GM23338 (cell line): ENCODE data around the gene SEMA4D. TPM values are rescaled to one million over a fixed set of nuclear protein-coding genes. Genes with fewer than 3 reads are reported as not detected.

Experiments used
- ATAC-seq: fragments of 200-7000 bp; cut with Tn5 transposase; 3 replicates; pipeline ENCODE4 v1.9.1; 2020
- DNase-seq: peaks from one replicate; pipeline ENCODE4 v3.0.0-alpha.2; 2015; ENCODE audit warnings: low spot score
- H2AFZ ChIP-seq: fragments of 200-600 bp; sonication (generic); 2 replicates; pipeline ENCODE4 v1.8.0; 2016; ENCODE audit warnings: antibody characterized with exemption, mild to moderate bottlenecking, moderate library complexity
- H3F3A ChIP-seq: fragments of 200-600 bp; sonication (generic); replicated peaks from 2 replicates; pipeline ENCODE4 v1.8.0; 2017; ENCODE audit warnings: antibody characterized with exemption, mixed run types, low read depth
- H3K27ac ChIP-seq: fragments of 200-600 bp; sonication (generic); 2 replicates; pipeline ENCODE4 v1.6.1; 2016; ENCODE audit warnings: low read depth
- H3K27me3 ChIP-seq: fragments of 200-600 bp; sonication (generic); 2 replicates; pipeline ENCODE4 v1.8.0; 2016; ENCODE audit warnings: mild to moderate bottlenecking, mixed run types, moderate library complexity; ENCODE audit not compliant: insufficient read depth
- H3K36me3 ChIP-seq: fragments of 200-600 bp; sonication (generic); 2 replicates; pipeline ENCODE4 v1.8.0; 2016; ENCODE audit warnings: mild to moderate bottlenecking; ENCODE audit not compliant: insufficient read depth
- H3K4me1 ChIP-seq: fragments of 200-600 bp; sonication (generic); 2 replicates; pipeline ENCODE4 v1.8.0; 2016; ENCODE audit warnings: mild to moderate bottlenecking, moderate library complexity; ENCODE audit not compliant: insufficient read depth
- H3K4me2 ChIP-seq: fragments of 200-600 bp; sonication (generic); 2 replicates; pipeline ENCODE4 v1.7.1; 2017; ENCODE audit warnings: mixed run types
- H3K4me3 ChIP-seq: fragments of 200-600 bp; sonication (generic); 2 replicates; pipeline ENCODE4 v1.6.1; 2016; ENCODE audit warnings: mixed run types
- H3K79me2 ChIP-seq: fragments of 200-600 bp; sonication (generic); replicated peaks from 2 replicates; pipeline ENCODE4 v1.8.0; 2017; ENCODE audit warnings: mild to moderate bottlenecking; ENCODE audit not compliant: insufficient read depth
- H3K9me2 ChIP-seq: fragments of 200-600 bp; sonication (generic); 2 replicates; pipeline ENCODE4 v1.8.0; 2017; ENCODE audit not compliant: insufficient read depth
- H4K20me1 ChIP-seq: fragments of 200-600 bp; sonication (generic); replicated peaks from 2 replicates; pipeline ENCODE4 v1.8.0; 2017; ENCODE audit warnings: mild to moderate bottlenecking; ENCODE audit not compliant: insufficient read depth
- H3K27ac Mint-ChIP-seq: 2 replicates; pipeline ENCODE4 v1.8.0; 2020; ENCODE audit warnings: inconsistent platforms, mild to moderate bottlenecking, moderate library complexity, mixed read lengths
- H3K27me3 Mint-ChIP-seq: 3 replicates; pipeline ENCODE4 v1.8.0; 2022; ENCODE audit warnings: low read depth, mild to moderate bottlenecking, moderate library complexity, mixed read lengths, inconsistent platforms; ENCODE audit not compliant: insufficient read depth, poor library complexity
- H3K36me3 Mint-ChIP-seq: 3 replicates; pipeline ENCODE4 v1.8.0; 2021; ENCODE audit warnings: low read depth, mild to moderate bottlenecking, inconsistent platforms, moderate library complexity, mixed read lengths
- H3K4me1 Mint-ChIP-seq: 3 replicates; pipeline ENCODE4 v1.8.0; 2020; ENCODE audit warnings: mild to moderate bottlenecking, inconsistent platforms, mixed read lengths
- H3K4me3 Mint-ChIP-seq: 3 replicates; pipeline ENCODE4 v1.8.0; 2021; ENCODE audit warnings: moderate library complexity, mild to moderate bottlenecking, inconsistent platforms, mixed read lengths
- H3K9me3 Mint-ChIP-seq: 3 replicates; pipeline ENCODE4 v1.8.0; 2020; ENCODE audit warnings: moderate library complexity, mild to moderate bottlenecking, inconsistent platforms, mixed read lengths
- CREB1 ChIP-seq: fragments of 250-450 bp; sonication (Bioruptor Pico); IDR thresholded peaks from 2 replicates; pipeline ENCODE4 v1.5.0; 2020; ENCODE audit warnings: low read depth, mild to moderate bottlenecking, moderate library complexity
- CTCF ChIP-seq, 2 experiments: fragments of 200-600 bp in 1 of 2; sonication (generic) in 1 of 2; conservative IDR thresholded peaks; 2 replicates each; pipeline versions ENCODE4 v1.5.1 to v1.6.1; 2016 to 2017; ENCODE audit warnings: antibody characterized with exemption in 2 of 2, low read depth in 2 of 2, mild to moderate bottlenecking in 2 of 2, moderate library complexity in 1 of 2
- EZH2 ChIP-seq: fragments of 200-600 bp; sonication (generic); IDR thresholded peaks from one replicate; pipeline ENCODE4 v1.8.0; 2017; ENCODE audit warnings: antibody characterized with exemption, mild to moderate bottlenecking, low read depth; ENCODE audit not compliant: unreplicated experiment
- EZH2phosphoT487 ChIP-seq: fragments of 200-600 bp; sonication (generic); IDR thresholded peaks from one replicate; pipeline ENCODE4 v1.8.1; 2018; ENCODE audit warnings: antibody characterized with exemption; ENCODE audit not compliant: unreplicated experiment
- JUNB ChIP-seq: IDR thresholded peaks from one replicate; pipeline ENCODE4 v1.6.1; 2016; ENCODE audit warnings: antibody characterized with exemption; ENCODE audit not compliant: unreplicated experiment
- NANOG ChIP-seq: IDR thresholded peaks from 2 replicates; pipeline ENCODE4 v1.6.1; 2016; ENCODE audit warnings: antibody characterized with exemption, borderline replicate concordance
- POLR2AphosphoS5 ChIP-seq: IDR thresholded peaks from 2 replicates; pipeline ENCODE4 v1.6.1; 2016; ENCODE audit warnings: antibody characterized with exemption, low read depth
- REST ChIP-seq: IDR thresholded peaks from one replicate; pipeline ENCODE4 v1.6.1; 2018; ENCODE audit warnings: antibody characterized with exemption; ENCODE audit not compliant: unreplicated experiment
- STAT1 ChIP-seq: IDR thresholded peaks from one replicate; pipeline ENCODE4 v1.6.1; 2016; ENCODE audit warnings: antibody characterized with exemption; ENCODE audit not compliant: unreplicated experiment
- ZNF114 ChIP-seq: fragments of 250-450 bp; sonication (Bioruptor Pico); IDR thresholded peaks from 2 replicates; pipeline ENCODE4 v1.5.0; 2020; ENCODE audit warnings: mild to moderate bottlenecking, moderate library complexity
- ZNF331 ChIP-seq: fragments of 250-450 bp; sonication (Bioruptor Pico); IDR thresholded peaks from 2 replicates; pipeline ENCODE4 v1.5.0; 2020; ENCODE audit warnings: low read depth, mild to moderate bottlenecking, moderate library complexity
- ZNF462 ChIP-seq: fragments of 250-450 bp; sonication (Bioruptor Pico); IDR thresholded peaks from 2 replicates; pipeline ENCODE4 v1.5.0; 2020; ENCODE audit warnings: mild to moderate bottlenecking, moderate library complexity
- polyA plus RNA-seq: library from polyadenylated mRNA; unstranded; fragments of >200 nt; fragmentation: Nextera tagmentation; extraction: Ambion mirVana; gene quantifications from 2 replicates; pipeline ENCODE4 v1.2.1, GENCODE V29; 2016
- total RNA-seq: library from RNA; depleted of rRNA; stranded (reverse); fragments of >200 nt; shearing (Covaris generic); gene quantifications from 2 replicates; pipeline ENCODE4 v1.2.3, GENCODE V29; 2014
- TF ChIP-seq, protein P1 (sequence below): IDR thresholded peaks from 2 replicates; pipeline ENCODE4 v1.6.1; 2016; ENCODE audit warnings: antibody characterized with exemption

SEMA4D gene
- total and polyA plus RNA-seq, 2 experiments from 2014 or later: 19.3 to 63.0 TPM

- H3K4me1 ChIP-seq: no peaks in the 10 kb centered on the region
- H3K27me3 ChIP-seq: no peaks in the 10 kb centered on the region
- TF ChIP-seq ZNF462 (CRISPR knock-in tag): no peak
- no peak for TF ChIP-seq EZH2phosphoT487
- TF ChIP-seq CREB1: no peak
- no peak for TF ChIP-seq STAT1
- no peak for TF ChIP-seq ZNF114 (CRISPR knock-in tag)
- no peak for TF ChIP-seq NANOG
- TF ChIP-seq, protein P1, sequence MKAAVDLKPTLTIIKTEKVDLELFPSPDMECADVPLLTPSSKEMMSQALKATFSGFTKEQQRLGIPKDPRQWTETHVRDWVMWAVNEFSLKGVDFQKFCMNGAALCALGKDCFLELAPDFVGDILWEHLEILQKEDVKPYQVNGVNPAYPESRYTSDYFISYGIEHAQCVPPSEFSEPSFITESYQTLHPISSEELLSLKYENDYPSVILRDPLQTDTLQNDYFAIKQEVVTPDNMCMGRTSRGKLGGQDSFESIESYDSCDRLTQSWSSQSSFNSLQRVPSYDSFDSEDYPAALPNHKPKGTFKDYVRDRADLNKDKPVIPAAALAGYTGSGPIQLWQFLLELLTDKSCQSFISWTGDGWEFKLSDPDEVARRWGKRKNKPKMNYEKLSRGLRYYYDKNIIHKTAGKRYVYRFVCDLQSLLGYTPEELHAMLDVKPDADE: no peak
- TF ChIP-seq POLR2AphosphoS5: no peak
- TF ChIP-seq EZH2: no peak
- TF ChIP-seq ZNF331 (CRISPR knock-in tag): no peak
- TF ChIP-seq CTCF (conservative IDR thresholded peaks at IDR 0.05; ENCODE audit: low read depth in 2 of 2): no peak
- TF ChIP-seq REST: no peak
- TF ChIP-seq JUNB: no peak
- H4K20me1 ChIP-seq: no peaks in the 10 kb centered on the region
- H3F3A ChIP-seq: no peaks in the 10 kb centered on the region
- H3K9me3 Mint-ChIP-seq: no peaks in the 10 kb centered on the region
- no peaks in the 10 kb centered on the region for H3K4me1 Mint-ChIP-seq
- no peak for DNase-seq
- no peaks in the 10 kb centered on the region; the same call in 1 of the 2 replicates for H3K36me3 ChIP-seq
- ATAC-seq: no peak
- H3K4me3 Mint-ChIP-seq: no peak overlapping the region
- no peak overlapping the region for H3K4me3 ChIP-seq
- H3K27ac Mint-ChIP-seq: no peak overlapping the region
- H3K4me2 ChIP-seq: no peak overlapping the region
- no peaks in the 10 kb centered on the region for H3K9me2 ChIP-seq
- H3K27me3 Mint-ChIP-seq: peaks cover 2% of the 10 kb centered on the region
- no peaks in the 10 kb centered on the region for H3K79me2 ChIP-seq
- no peaks in the 10 kb centered on the region for H3K36me3 Mint-ChIP-seq
- no peak overlapping the region for H3K27ac ChIP-seq
- no peak overlapping the region for H2AFZ ChIP-seq
These were observed 129.4 kb downstream of the SEMA4D start for GRCh38 chr9:89368550-89368949.
